GM18907 (cell line): Measurements from ENCODE around the gene UNC13A.

Experiments
- ATAC-seq: cut with Tn5 transposase; IDR thresholded peaks from one replicate; pipeline ENCODE4 v1.9.1; 2021; ENCODE audit warnings: mild to moderate bottlenecking, moderate library complexity; ENCODE audit not compliant: unreplicated experiment

The UNC13A gene

GRCh38 chr19:17673937-17674799 is 14.0 kb downstream of the UNC13A start:
- ATAC-seq: no peak

GRCh38 chr19:17671906-17672305 is 16.2 kb downstream of the UNC13A start:
- ATAC-seq: no peak

GRCh38 chr19:17669419-17669818 is 18.7 kb downstream of the UNC13A start:
- ATAC-seq: no peak

GRCh38 chr19:17665058-17665457 is 23.1 kb downstream of the UNC13A start:
- no peak for ATAC-seq

- no peak for ATAC-seq
Measured at GRCh38 chr19:17659996-17660395, 28.2 kb downstream of the UNC13A start.

GRCh38 chr19:17658666-17659065 is 29.5 kb downstream of the UNC13A start:
- ATAC-seq: no peak

- ATAC-seq: no peak
Measured at GRCh38 chr19:17658240-17658639, 29.9 kb downstream of the UNC13A start.

- ATAC-seq: no peak
Measured at GRCh38 chr19:17656970-17657369, 31.2 kb downstream of the UNC13A start.

- no peak for ATAC-seq
Measured at GRCh38 chr19:17655751-17656472, 32.2 kb downstream of the UNC13A start.

- no peak for ATAC-seq
Measured at GRCh38 chr19:17654993-17655392, 33.2 kb downstream of the UNC13A start.

- no peak for ATAC-seq
Measured at GRCh38 chr19:17652627-17653026, 35.5 kb downstream of the UNC13A start.

- no peak for ATAC-seq
Measured at GRCh38 chr19:17648786-17649185, 39.4 kb downstream of the UNC13A start.

GRCh38 chr19:17648097-17648660 is 40.0 kb downstream of the UNC13A start:
- ATAC-seq: no peak

GRCh38 chr19:17647071-17648020 is 40.8 kb downstream of the UNC13A start:
- ATAC-seq: no peak

GRCh38 chr19:17646441-17646840 is 41.7 kb downstream of the UNC13A start:
- ATAC-seq: no peak

GRCh38 chr19:17645339-17645963 is 42.7 kb downstream of the UNC13A start:
- ATAC-seq: no peak

GRCh38 chr19:17642656-17643055 is 45.5 kb downstream of the UNC13A start:
- no peak for ATAC-seq

GRCh38 chr19:17641846-17642245 is 46.3 kb downstream of the UNC13A start:
- ATAC-seq: no peak

GRCh38 chr19:17641181-17641580 is 47.0 kb downstream of the UNC13A start:
- ATAC-seq: no peak

- ATAC-seq: no peak
Measured at GRCh38 chr19:17633700-17634099, 54.5 kb downstream of the UNC13A start.
